ENCODE data around the gene ZFYVE21. TPM values are rescaled to one million over a fixed set of nuclear protein-coding genes. Genes with fewer than 3 reads are reported as not detected.

ZFYVE21 gene
- total and polyA plus RNA-seq, 2 experiments from 2014 or later, result 39.4 to 55.2 TPM

DNA sequence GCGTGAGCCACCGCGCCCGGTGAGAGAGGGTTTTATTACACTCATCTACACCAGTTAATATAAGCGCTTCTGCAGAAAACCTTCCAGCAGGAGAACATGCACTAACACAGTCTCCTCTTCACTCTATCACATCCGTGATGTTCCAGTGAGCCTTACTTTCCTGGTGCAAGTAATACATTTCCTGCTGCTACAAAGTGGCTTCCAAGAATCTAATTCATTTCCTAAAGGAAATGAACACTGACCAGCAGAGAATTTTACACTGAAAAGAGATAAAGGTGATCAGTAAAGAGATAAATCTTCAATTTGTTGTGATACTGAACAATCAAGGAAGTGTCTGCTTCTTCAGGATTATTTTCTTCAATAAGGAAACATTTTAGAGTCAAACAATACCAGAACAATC is 39.5 kb downstream of the ZFYVE21 start:
- H3K79me2 ChIP-seq, result no peaks in the 10 kb centered on the region
- H3K27me3 ChIP-seq, result no peaks in the 10 kb centered on the region
- TF ChIP-seq EZH2phosphoT487 (IDR thresholded peaks at IDR 0.05; ENCODE audit: low read depth, severe bottlenecking, unreplicated experiment), result no peak
- no peak for TF ChIP-seq CTCF (IDR thresholded peaks at IDR 0.05; ENCODE audit: poor library complexity)
- no peak for TF ChIP-seq EZH2 (IDR thresholded peaks at IDR 0.05; ENCODE audit: borderline replicate concordance)
- no peaks in the 10 kb centered on the region for H3K4me1 ChIP-seq (ENCODE audit: insufficient read depth)
- no peak overlapping the region for H2AFZ ChIP-seq
- H3K27ac ChIP-seq, result no peak overlapping the region
- H3K4me2 ChIP-seq, result no peak overlapping the region
- no peaks in the 10 kb centered on the region for H3K36me3 ChIP-seq (replicated peaks; ENCODE audit: insufficient read depth, low read depth)
- 92% methylated on average over 6 of the region's 6 CpGs for WGBS (ENCODE audit: low lambda C conversion rate, missing lambda C conversion rate)
- no peak overlapping the region for H3K4me3 ChIP-seq
- no peak for DNase-seq (ENCODE audit: low spot score)
- H3K9me3 ChIP-seq (ENCODE audit: low read depth), result no peaks in the 10 kb centered on the region
- no peaks in the 10 kb centered on the region for H3K9me2 ChIP-seq (replicated peaks; ENCODE audit: insufficient read depth)
- no peaks in the 10 kb centered on the region for H4K20me1 ChIP-seq (ENCODE audit: insufficient read depth, poor library complexity, severe bottlenecking)

- Histone ChIP-seq H3K27ac (no peak overlapping the region), H3K79me2 (no peaks in the 10 kb centered on the region), H3K9me2 (replicated peaks; ENCODE audit: insufficient read depth) (no peaks in the 10 kb centered on the region), H3K4me1 (ENCODE audit: insufficient read depth) (no peaks in the 10 kb centered on the region), H2AFZ (no peak overlapping the region), H3K4me2 (no peak overlapping the region), H3K27me3 (no peaks in the 10 kb centered on the region), H4K20me1 (ENCODE audit: insufficient read depth, poor library complexity, severe bottlenecking) (no peaks in the 10 kb centered on the region), H3K36me3 (replicated peaks; ENCODE audit: insufficient read depth, low read depth) (no peaks in the 10 kb centered on the region), H3K9me3 (ENCODE audit: low read depth) (no peaks in the 10 kb centered on the region), H3K4me3 (no peak overlapping the region)
- TF ChIP-seq EZH2 (IDR thresholded peaks at IDR 0.05; ENCODE audit: borderline replicate concordance) (no peak), CTCF (IDR thresholded peaks at IDR 0.05; ENCODE audit: poor library complexity) (no peak), EZH2phosphoT487 (IDR thresholded peaks at IDR 0.05; ENCODE audit: low read depth, severe bottlenecking, unreplicated experiment) (no peak)
- 84% methylated on average over 8 of the region's 8 CpGs for WGBS (ENCODE audit: low lambda C conversion rate, missing lambda C conversion rate)
- DNase-seq (ENCODE audit: low spot score), result no peak
Observed at GRCh38 chr14:103758059-103758776, 42.6 kb downstream of the ZFYVE21 start.

DNA sequence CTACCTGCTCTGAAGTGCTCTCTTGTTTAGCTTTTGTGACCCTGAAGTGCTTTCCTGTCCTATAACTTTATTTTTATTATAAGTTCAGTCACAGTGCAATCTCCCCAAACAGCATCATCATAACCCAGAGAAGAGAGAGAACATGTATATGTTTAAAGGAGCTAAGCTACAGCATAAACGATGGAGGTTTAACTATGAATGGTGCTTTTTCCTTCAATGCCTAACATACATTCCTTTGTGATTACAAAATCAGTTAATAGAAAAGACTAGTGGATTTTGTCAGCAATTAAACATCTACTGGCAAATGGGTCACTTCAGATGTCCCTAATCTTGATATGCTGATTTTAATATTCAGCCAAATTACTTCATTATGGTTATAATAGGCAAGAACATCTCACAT is 46.4 kb downstream of the ZFYVE21 start:
- Histone ChIP-seq H3K36me3 (replicated peaks; ENCODE audit: insufficient read depth, low read depth) (no peaks in the 10 kb centered on the region), H3K4me2 (no peak overlapping the region), H2AFZ (no peak overlapping the region), H3K9me3 (ENCODE audit: low read depth) (no peaks in the 10 kb centered on the region), H3K27me3 (no peaks in the 10 kb centered on the region), H4K20me1 (ENCODE audit: insufficient read depth, poor library complexity, severe bottlenecking) (no peaks in the 10 kb centered on the region), H3K27ac (no peak overlapping the region), H3K4me3 (no peak overlapping the region), H3K9me2 (replicated peaks; ENCODE audit: insufficient read depth) (no peaks in the 10 kb centered on the region), H3K79me2 (no peaks in the 10 kb centered on the region), H3K4me1 (ENCODE audit: insufficient read depth) (no peaks in the 10 kb centered on the region)
- WGBS (ENCODE audit: low lambda C conversion rate, missing lambda C conversion rate), result 42% methylated on average over 1 of the region's 1 CpG
- TF ChIP-seq EZH2 (IDR thresholded peaks at IDR 0.05; ENCODE audit: borderline replicate concordance) (no peak), EZH2phosphoT487 (IDR thresholded peaks at IDR 0.05; ENCODE audit: low read depth, severe bottlenecking, unreplicated experiment) (no peak), CTCF (IDR thresholded peaks at IDR 0.05; ENCODE audit: poor library complexity) (no peak)
- no peak for DNase-seq (ENCODE audit: low spot score)

Data from hepatocyte (in vitro differentiated cells).